Erythroblast (primary cell): Measurements from ENCODE around the gene RELB.

Experiments
- GATA1 ChIP-seq: IDR thresholded peaks from 2 replicates; pipeline ENCODE4 v1.6.1; 2011; ENCODE audit warnings: low read depth, mild to moderate bottlenecking, control low read depth, low read length, moderate library complexity
- POLR2A ChIP-seq: IDR thresholded peaks from 2 replicates; pipeline ENCODE4 v1.6.1; 2011; ENCODE audit warnings: mild to moderate bottlenecking, low read length

- TF ChIP-seq POLR2A (no peak), GATA1 (no peak)
Observed at GRCh38 chr19:45050036-45050435, 48.8 kb downstream of the RELB start.
